NCI-H1694 (cell line): ENCODE results near the gene LTBP1.
"Not testable (repeated sequence)": the region's sequence is repeated elsewhere in the genome, so short reads cannot be mapped to it uniquely, and the experiment has no call there.

Experiments
- DNase-seq: peaks from one replicate; lab custom pipeline; 2025; lab: John Stamatoyannopoulos, UW

LTBP1 gene

DNA sequence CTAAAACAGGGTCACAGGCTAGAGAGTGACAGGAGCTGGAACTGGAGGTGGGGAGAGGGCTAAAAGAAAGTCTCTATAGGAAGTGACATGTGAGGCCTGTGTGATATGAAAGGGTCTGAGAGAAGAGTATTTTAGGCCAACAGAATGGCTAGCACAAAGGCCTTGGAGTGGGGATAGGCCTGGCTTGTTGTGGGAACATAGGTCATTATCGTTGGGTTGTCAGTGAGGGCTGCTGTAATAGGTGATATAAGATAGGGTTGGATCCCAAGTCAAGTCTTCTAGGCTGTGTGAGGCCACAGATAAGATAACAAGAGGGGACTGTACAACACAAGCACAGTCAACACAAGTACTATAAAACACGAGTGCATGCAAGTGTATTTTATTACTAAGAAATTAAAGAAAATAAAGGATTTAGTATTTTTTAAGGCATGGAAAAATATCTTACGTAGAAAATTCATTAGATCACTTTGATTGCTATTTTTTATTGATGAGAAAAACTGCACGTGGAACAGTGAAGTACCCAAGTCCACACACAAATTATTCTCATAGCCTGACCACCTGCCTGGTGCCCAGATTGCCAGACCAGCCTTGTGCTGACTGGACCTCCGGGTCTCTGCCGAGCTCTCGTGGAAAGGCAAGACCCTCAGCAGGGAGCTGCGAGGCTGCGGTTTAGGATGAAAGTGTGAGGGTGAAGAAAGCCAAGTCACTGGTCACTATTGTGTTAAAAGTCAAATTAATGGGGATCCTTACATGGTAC lies 14.1 kb downstream of the LTBP1 start:
- no peak for DNase-seq

DNA sequence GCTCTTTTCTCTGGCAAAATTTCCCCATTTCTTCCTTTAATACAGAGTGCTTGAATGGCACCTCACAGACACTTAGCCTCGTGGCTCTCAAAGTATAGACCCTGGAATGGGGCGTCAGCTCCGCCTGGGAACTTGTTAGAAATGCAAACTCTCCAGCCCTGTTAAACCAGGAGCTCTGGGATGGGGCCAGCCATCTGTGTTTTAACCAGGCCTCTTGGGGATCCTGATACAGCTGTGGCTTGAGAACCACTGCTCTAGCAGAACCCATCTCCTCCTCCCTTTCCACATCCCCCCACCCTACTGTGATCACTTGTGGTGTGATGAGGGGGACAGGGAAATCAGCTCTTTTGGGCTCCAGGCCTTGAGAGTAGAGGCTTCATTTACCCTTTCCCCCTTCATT lies 15.9 kb downstream of the LTBP1 start:
- no peak for DNase-seq

DNA sequence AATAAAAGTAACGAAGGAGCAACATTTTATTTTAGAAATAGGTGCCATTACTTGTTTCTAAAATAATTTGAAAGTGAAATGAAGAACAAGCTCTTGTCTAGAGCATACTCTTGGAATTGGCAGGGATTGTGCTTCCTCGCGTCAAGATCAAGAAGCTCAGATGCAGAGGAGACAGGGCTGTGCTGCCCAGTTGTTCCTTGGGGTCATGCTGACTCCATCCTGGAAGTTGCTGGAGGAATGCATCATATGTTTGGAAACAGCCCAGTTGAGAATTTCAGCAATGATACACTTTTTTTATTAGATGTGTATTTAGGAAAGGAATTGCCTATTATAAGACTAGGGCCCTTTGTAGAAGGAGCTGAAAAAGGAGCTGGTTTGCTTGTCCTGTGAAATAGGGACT lies 17.2 kb downstream of the LTBP1 start:
- no peak for DNase-seq

DNA sequence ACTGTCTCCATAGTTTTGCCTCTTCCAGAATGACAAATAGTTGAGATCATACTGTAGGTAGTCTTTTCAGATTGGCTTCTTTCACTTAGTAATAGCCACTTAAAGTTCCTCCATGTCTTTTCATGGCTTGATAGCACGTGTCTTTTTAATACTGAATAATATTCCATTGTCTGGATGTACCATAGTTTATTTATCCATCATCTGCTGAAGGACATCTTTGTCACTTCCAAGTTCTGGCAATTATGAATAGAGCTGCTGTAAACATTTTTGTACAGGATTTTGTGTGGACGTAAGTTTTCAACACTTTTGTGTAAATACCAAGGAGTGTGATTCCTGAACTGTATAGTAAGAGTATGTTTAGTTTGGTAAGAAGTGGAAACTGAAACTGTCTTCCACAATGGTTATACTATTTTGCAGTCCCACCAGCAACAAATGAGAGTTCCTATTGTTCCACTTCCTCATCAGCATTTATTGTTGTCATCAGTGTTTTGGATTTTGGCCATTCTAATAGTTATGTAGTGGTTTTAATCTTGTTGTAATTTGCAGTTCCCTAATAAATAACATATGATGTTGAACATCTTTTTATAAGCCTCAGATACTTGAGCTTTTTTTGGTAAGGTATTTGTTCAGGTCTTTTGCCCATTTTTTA lies 18.9 kb downstream of the LTBP1 start:
- DNase-seq = no peak

DNA sequence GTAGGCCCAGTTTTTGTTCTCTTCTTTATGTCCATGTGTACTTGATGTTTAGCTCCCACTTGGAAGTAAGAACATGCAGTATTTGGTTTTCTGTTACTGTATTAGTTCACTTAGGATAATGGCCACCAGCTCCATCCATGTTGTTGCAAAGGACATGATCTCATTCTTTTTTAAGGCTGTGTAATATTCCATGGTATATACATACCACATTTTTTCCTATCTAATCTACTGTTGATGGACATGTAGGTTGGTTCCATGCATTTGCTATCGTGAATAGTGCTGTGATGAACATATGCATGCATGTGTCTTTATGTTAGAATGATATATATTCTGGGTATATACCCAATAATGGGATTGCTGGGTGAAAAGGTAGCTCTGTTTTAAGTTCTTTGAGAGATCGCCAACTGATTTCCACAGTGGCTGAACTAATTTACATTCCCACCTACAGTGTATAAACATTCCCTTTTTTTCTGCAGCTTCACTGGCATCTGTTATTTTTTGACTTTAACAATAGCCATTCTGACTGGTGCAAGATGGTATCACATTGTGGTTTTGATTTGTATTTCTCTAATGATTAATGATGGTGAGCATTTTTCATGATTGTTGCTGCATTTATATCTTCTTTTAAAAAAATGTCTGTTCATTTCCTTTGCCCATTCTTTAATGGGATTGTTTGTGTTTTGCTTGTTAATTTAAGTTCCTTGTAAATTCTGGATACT lies 22.9 kb downstream of the LTBP1 start:
- DNase-seq = no peak

DNA sequence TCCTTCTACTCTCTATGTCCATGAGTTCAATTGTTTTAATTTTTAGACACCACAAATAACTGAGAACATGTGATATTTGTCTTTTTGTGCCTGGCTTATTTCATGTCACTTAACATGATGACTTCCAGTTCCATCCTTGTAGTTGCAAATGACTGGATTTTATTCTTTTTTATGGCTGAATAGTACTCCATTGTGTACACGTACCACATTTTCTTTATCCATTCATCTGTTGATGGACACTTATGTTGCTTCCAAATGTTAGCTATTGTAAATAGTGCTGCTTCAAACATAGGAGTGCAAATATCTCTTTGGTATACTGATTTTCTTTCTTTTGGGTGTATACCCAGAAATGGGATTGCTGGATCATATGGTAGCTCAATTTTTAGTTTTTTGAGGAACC lies 27.0 kb downstream of the LTBP1 start:
- DNase-seq = not testable (repeated sequence)

DNA sequence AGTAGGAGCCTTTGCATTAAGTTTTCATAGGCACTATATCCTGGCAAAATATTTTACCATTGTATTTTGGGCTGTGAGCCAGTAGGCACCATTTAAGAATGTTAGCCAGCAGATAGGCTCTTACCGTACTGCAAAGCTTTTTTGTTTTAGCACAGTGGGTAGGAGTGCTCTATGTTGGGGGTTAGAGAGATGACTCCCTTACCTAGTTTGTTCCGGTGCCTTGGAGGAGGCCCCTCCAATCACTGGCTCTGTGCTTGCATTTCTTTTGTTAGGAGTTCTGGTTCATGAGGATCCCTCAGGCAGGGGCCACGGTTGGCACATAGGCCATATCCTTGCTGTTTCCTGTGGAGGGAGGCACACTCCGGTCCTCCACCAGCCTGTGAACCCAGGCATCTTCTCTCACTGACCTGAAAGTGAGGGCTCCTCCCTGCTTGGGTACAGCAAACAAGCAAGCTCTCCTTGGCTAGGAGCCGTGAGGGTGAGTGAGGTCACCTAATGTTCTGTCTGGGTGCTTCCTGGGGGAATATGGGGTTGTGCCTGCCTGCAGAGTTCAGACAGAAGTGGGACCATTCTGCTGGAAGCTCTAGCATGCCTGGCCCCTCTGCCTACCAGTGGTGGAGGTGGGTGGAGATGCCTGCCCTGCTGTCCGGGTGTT lies 29.8 kb downstream of the LTBP1 start:
- no peak for DNase-seq

DNA sequence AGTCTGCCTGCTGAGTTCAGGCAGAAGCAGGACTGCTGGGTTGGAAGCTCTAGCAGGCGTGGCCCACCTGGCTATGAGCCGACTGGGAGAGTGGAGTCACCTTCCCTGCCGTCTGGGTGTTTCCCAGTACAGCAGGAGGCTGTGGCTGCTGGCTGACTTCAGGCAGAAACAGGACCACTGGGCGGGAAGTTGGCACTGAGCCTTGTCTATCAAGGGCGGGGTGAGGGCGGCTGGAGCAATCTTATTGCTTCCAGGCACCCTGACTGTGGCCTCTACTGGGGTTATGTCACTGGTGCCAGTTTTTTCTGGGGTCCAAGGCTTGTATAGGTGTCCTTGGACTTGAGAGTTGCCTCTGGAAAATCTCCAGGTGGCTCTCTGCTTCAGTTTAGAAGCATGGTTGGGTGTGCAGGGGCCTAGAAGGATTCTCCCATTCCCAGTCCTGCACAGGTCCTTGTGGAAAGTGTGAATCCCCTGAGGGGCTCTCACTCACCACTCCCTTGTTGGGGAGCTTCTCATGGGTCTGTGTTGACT lies 30.5 kb downstream of the LTBP1 start:
- peak; percentile 61 for DNase-seq

DNA sequence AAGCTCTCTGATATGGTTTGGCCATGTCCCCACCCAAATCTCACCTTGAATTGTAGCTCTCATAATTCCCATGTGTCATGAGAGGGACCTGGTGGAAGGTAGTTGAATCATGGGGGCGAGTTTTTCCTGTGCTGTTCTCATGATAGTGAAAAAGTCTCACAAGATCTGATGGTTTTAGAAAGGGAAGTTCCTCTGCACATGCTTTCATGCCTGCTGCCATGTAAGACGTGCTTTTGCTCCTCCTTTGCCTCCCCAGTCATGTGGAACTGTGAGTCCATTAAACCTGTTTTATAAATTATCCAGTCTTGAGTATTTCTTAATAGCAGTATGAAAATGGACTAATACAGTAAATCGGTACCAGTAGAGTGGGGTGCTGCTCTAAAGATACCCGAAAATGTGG lies 34.9 kb downstream of the LTBP1 start:
- no peak for DNase-seq

DNA sequence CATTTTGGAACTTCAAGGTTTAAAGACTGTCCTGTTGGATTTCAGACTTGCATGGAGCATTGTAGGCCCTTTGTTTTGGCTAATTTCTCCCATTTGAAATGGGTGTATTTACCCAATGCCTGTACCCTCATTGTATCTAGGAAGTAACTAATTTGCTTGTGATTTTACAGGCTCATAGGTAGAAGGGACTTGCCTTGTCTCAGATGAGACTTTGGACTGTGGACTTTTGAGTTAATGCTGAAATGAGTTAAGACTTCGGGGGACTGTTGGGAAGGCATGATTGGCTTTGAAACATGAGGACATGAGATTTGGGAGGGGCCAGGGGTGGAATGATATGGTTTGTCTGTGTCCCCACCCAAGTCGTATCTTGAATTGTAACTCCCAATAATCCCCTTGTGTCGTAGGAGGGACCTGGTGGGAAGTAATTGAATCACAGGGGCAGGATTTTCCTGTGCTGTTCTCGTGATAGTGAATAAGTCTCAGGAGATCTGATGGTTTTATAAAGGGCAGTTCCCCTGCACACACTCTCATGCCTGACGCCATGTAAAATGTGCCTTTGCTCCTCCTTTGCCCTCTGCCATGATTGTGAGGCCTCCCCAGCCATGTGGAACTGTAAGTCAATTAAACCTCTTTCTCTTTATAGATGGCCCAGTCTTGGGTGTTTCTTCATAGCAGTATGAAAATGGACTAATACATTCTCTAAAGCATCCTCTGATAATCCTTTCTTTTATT lies 36.6 kb downstream of the LTBP1 start:
- not testable (repeated sequence) for DNase-seq

DNA sequence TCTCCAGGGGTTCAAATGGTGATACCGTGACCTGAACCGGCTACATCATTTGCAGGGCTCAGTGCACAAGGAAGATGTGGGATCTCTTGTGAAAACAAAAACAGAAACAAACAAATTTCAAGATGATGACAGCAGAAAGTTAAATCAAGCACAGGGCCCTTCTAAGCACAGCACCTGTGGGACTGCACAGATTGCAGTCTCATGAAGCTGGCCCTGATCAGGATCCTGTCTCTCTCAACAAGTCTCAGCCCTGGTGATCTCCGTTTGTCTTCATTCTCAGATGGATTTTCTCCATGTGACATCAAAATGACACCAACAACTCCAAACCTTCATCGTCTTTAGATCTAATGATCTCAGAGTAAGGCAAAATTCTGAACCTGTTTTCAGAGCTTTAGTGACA lies 39.7 kb downstream of the LTBP1 start:
- no peak for DNase-seq

DNA sequence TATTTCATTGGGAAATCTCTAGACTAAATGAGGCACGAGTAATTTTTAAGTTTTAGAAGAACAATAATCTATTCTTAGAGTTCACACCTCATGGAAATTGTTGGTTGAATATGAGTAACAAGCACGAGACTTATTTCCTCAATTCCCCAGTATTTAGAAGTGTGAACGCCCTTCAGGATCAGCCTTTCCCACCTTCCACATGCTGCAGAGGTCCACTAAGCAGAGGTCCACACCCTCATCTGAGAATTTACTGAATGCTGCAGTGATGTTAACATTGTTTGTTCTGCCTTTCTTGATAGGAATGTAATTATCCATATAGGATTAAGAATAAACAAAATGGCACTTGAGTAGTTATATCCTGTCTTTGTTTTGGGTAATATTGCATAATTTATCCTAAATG lies 41.8 kb downstream of the LTBP1 start:
- no peak for DNase-seq

DNA sequence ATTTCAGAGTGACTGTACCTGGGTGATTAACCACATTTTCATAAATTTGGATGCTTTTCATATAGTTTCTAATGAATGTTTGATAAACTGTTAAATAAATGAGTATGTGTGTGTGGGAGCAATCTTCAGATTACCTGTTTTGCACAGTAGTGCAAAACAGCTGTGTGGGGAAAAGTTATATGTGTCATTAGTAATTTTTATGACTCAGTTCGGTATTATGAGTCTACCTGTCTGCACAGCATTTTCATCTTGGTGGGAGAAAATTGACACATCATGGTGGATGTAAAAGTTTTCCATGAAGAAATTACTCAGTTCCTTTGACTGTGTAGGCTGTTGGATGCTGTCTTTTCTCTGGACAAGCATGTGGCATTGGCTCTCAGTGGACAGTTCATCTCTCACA lies 43.8 kb downstream of the LTBP1 start:
- no peak for DNase-seq

DNA sequence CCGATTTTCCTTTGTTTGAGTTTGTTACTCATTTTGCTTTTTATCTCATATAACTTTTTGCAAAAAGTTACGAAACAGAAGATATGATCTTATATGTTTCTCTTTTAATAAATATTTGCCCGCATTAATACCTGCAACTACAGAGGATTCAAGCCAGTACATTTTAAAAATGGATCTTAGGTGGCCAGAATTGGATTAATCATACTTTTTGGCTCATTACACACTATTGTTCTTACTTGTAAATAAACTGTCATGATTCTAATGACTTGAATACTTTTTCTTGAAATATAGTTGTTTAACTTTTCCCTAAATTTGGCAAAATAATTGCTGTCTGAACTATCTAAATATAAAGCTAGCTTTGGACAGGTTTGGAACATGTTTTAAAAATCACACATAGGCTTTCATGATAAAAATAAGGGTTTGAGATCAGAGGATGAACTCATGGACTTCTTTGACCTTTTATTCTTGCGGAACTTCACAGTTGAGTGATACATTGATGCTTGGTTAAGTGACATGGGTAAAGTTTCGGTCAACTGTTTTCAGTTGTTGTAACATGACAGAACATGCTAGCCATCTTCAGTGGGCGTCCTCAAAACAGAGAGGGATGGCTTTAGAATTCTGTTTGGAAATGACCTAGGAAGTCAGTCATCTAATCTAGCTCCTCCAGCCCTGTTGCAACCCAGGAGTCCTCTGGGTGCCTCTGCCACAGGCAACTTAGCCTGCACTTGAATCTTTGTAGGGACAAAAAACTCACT lies 44.5 kb downstream of the LTBP1 start:
- DNase-seq = no peak

DNA sequence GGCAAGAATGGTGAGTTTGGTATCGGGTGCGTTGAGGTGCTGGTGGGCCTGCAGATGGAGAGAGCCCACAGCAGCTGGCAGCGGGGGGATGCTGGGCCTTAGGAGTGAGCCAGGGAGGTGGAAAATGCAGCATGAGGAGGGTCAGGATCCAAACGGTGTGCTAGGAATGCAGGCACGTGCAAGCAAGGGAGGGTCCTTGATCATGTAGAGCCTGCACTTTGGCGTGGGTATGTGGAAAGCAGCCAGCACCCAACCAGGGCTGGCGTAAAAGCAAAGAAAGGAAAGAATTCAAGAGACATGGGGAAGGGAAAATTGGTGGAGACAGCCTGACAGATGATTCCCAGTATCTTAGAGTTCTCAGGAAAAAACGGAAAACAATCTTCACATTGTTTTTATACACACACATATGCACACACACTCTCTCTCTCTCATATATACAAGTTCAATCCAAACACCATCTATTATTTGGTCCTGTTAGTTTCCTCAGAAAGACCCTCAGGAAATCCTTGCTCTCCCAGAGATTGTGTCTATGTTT lies 46.3 kb downstream of the LTBP1 start:
- DNase-seq = no peak

DNA sequence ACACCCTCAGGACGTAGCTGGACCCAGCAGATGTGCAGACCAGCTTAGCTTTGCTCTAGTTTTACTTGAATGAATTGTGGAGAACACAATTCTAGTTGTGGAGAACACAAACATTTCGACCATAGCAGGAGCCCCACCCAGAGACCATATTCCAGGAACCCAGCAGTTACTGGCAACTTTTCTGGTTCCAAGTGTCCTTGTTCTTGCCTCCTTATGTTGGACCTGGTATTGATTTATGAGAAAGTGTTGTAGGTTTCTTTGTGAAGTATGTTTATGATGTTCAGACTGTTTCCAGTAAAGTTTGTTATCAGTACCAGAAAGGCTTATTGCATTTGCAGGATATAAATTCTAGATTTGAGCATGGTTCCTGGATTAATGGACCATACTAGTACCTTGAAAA lies 51.0 kb downstream of the LTBP1 start:
- DNase-seq = no peak

DNA sequence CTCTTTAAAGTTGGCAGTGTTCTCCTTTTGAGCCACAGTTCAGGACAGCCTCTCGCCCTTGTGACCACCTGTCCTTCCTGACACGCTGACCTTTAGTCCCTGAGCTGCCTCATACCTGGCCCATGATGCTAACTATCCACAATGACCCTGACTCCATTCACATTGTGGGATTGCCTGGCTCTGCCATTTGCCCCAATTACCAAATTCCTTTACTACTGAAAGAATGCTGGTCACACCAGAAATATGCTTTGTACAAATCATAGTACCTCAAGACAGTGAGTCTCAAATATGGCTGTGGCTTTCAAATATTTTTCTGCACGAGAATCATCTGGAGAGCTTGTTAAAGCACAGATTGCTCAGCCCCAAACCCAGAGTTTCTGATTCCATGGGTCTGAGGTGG lies 54.2 kb downstream of the LTBP1 start:
- no peak for DNase-seq

DNA sequence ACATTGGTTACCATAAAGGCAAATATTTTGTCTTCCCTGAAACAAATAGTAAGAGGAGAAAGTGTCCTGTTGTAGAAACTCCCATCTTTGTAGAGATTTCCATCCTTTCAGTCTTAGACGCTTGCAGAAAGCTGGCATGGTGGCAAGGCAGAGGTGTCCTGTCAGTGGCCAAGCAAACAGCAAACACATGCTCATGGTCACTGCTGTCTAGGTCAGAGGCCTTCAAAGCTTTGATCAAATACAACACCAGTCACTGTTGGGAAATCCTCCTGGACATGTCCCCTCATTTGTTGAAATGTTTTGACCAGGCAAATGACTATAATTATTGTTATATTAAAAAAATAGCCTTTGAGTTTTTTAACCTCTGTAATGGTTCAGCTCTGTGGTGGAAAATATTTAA lies 55.1 kb downstream of the LTBP1 start:
- no peak for DNase-seq

DNA sequence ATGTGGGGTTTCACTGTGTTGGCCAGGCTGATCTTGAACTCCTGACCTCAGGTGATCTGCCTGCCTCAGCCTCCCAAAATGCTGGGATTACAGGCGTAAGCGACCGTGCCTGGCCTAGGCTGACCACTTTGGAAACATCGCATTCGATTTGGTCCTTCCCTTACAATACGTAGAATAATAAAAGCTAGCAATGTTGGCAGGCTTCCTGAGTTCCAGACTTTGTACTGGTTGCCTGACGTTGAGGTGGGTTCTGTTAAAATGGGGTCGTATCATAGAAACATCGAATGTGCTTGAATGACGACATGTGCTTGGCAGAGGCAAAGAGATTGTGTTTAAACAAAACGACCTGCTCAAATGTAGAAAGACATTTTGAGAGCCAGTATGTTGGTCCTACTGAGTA lies 56.1 kb downstream of the LTBP1 start:
- no peak for DNase-seq

DNA sequence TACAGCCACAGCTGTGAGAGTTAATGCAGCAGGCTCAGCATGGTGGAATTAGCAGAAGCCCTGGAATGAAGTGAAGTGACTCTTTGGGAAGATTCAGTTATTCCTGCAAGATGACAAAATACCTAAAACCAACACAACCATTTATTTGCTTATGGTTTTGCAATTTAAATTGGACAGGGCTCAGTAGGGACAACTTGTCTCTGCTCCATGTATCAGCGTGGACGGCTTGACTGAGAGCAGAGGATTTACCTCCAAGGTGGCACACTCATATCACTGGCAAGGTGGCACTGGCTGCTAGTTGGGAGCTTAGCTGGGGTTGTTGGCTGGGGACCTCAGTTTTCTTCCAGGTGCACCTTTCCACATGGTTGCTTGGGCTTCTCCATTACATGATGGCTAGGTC lies 58.3 kb downstream of the LTBP1 start:
- no peak for DNase-seq

DNA sequence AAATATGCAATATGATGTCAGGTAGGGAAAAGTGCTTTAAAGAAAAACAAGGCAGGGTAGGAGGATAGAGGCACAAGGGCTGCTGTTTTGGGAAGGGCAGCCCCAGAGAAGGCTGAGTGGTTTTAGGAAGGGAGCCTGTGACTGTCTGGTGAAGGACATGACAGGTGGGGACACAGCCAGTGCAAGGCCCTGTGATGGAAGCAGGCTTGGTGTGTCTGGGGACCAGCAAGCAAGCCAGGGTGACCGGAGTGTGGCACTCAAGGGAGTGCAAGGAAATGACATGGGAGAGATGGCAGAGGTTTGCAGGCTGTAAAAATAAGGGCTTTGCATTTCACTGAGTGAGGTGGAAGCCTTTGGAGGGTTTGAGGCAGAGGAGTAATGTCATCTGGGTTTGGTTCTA lies 62.0 kb downstream of the LTBP1 start:
- DNase-seq = no peak
